GM23338 (cell line): ENCODE measurements around the gene PSMB2. TPM values are rescaled to one million over a fixed set of nuclear protein-coding genes. Genes with fewer than 3 reads are reported as not detected.

ENCODE experiments used
- ATAC-seq: fragments of 200-7000 bp; cut with Tn5 transposase; 3 replicates; pipeline ENCODE4 v1.9.1; 2020
- DNase-seq: peaks from one replicate; pipeline ENCODE4 v3.0.0-alpha.2; 2015; ENCODE audit warnings: low spot score
- H2AFZ ChIP-seq: fragments of 200-600 bp; sonication (generic); 2 replicates; pipeline ENCODE4 v1.8.0; 2016; ENCODE audit warnings: antibody characterized with exemption, mild to moderate bottlenecking, moderate library complexity
- H3F3A ChIP-seq: fragments of 200-600 bp; sonication (generic); replicated peaks from 2 replicates; pipeline ENCODE4 v1.8.0; 2017; ENCODE audit warnings: antibody characterized with exemption, mixed run types, low read depth
- H3K27ac ChIP-seq: fragments of 200-600 bp; sonication (generic); 2 replicates; pipeline ENCODE4 v1.6.1; 2016; ENCODE audit warnings: low read depth
- H3K27me3 ChIP-seq: fragments of 200-600 bp; sonication (generic); 2 replicates; pipeline ENCODE4 v1.8.0; 2016; ENCODE audit warnings: mild to moderate bottlenecking, mixed run types, moderate library complexity; ENCODE audit not compliant: insufficient read depth
- H3K36me3 ChIP-seq: fragments of 200-600 bp; sonication (generic); 2 replicates; pipeline ENCODE4 v1.8.0; 2016; ENCODE audit warnings: mild to moderate bottlenecking; ENCODE audit not compliant: insufficient read depth
- H3K4me1 ChIP-seq: fragments of 200-600 bp; sonication (generic); 2 replicates; pipeline ENCODE4 v1.8.0; 2016; ENCODE audit warnings: mild to moderate bottlenecking, moderate library complexity; ENCODE audit not compliant: insufficient read depth
- H3K4me2 ChIP-seq: fragments of 200-600 bp; sonication (generic); 2 replicates; pipeline ENCODE4 v1.7.1; 2017; ENCODE audit warnings: mixed run types
- H3K4me3 ChIP-seq: fragments of 200-600 bp; sonication (generic); 2 replicates; pipeline ENCODE4 v1.6.1; 2016; ENCODE audit warnings: mixed run types
- H3K79me2 ChIP-seq: fragments of 200-600 bp; sonication (generic); replicated peaks from 2 replicates; pipeline ENCODE4 v1.8.0; 2017; ENCODE audit warnings: mild to moderate bottlenecking; ENCODE audit not compliant: insufficient read depth
- H3K9me2 ChIP-seq: fragments of 200-600 bp; sonication (generic); 2 replicates; pipeline ENCODE4 v1.8.0; 2017; ENCODE audit not compliant: insufficient read depth
- H4K20me1 ChIP-seq: fragments of 200-600 bp; sonication (generic); replicated peaks from 2 replicates; pipeline ENCODE4 v1.8.0; 2017; ENCODE audit warnings: mild to moderate bottlenecking; ENCODE audit not compliant: insufficient read depth
- H3K27ac Mint-ChIP-seq: 2 replicates; pipeline ENCODE4 v1.8.0; 2020; ENCODE audit warnings: inconsistent platforms, mild to moderate bottlenecking, moderate library complexity, mixed read lengths
- H3K27me3 Mint-ChIP-seq: 3 replicates; pipeline ENCODE4 v1.8.0; 2022; ENCODE audit warnings: low read depth, mild to moderate bottlenecking, moderate library complexity, mixed read lengths, inconsistent platforms; ENCODE audit not compliant: insufficient read depth, poor library complexity
- H3K36me3 Mint-ChIP-seq: 3 replicates; pipeline ENCODE4 v1.8.0; 2021; ENCODE audit warnings: low read depth, mild to moderate bottlenecking, inconsistent platforms, moderate library complexity, mixed read lengths
- H3K4me1 Mint-ChIP-seq: 3 replicates; pipeline ENCODE4 v1.8.0; 2020; ENCODE audit warnings: mild to moderate bottlenecking, inconsistent platforms, mixed read lengths
- H3K4me3 Mint-ChIP-seq: 3 replicates; pipeline ENCODE4 v1.8.0; 2021; ENCODE audit warnings: moderate library complexity, mild to moderate bottlenecking, inconsistent platforms, mixed read lengths
- H3K9me3 Mint-ChIP-seq: 3 replicates; pipeline ENCODE4 v1.8.0; 2020; ENCODE audit warnings: moderate library complexity, mild to moderate bottlenecking, inconsistent platforms, mixed read lengths
- CREB1 ChIP-seq: fragments of 250-450 bp; sonication (Bioruptor Pico); IDR thresholded peaks from 2 replicates; pipeline ENCODE4 v1.5.0; 2020; ENCODE audit warnings: low read depth, mild to moderate bottlenecking, moderate library complexity
- EZH2 ChIP-seq: fragments of 200-600 bp; sonication (generic); IDR thresholded peaks from one replicate; pipeline ENCODE4 v1.8.0; 2017; ENCODE audit warnings: antibody characterized with exemption, mild to moderate bottlenecking, low read depth; ENCODE audit not compliant: unreplicated experiment
- EZH2phosphoT487 ChIP-seq: fragments of 200-600 bp; sonication (generic); IDR thresholded peaks from one replicate; pipeline ENCODE4 v1.8.1; 2018; ENCODE audit warnings: antibody characterized with exemption; ENCODE audit not compliant: unreplicated experiment
- JUNB ChIP-seq: IDR thresholded peaks from one replicate; pipeline ENCODE4 v1.6.1; 2016; ENCODE audit warnings: antibody characterized with exemption; ENCODE audit not compliant: unreplicated experiment
- NANOG ChIP-seq: IDR thresholded peaks from 2 replicates; pipeline ENCODE4 v1.6.1; 2016; ENCODE audit warnings: antibody characterized with exemption, borderline replicate concordance
- POLR2AphosphoS5 ChIP-seq: IDR thresholded peaks from 2 replicates; pipeline ENCODE4 v1.6.1; 2016; ENCODE audit warnings: antibody characterized with exemption, low read depth
- STAT1 ChIP-seq: IDR thresholded peaks from one replicate; pipeline ENCODE4 v1.6.1; 2016; ENCODE audit warnings: antibody characterized with exemption; ENCODE audit not compliant: unreplicated experiment
- ZNF114 ChIP-seq: fragments of 250-450 bp; sonication (Bioruptor Pico); IDR thresholded peaks from 2 replicates; pipeline ENCODE4 v1.5.0; 2020; ENCODE audit warnings: mild to moderate bottlenecking, moderate library complexity
- ZNF331 ChIP-seq: fragments of 250-450 bp; sonication (Bioruptor Pico); IDR thresholded peaks from 2 replicates; pipeline ENCODE4 v1.5.0; 2020; ENCODE audit warnings: low read depth, mild to moderate bottlenecking, moderate library complexity
- polyA plus RNA-seq: library from polyadenylated mRNA; unstranded; fragments of >200 nt; fragmentation: Nextera tagmentation; extraction: Ambion mirVana; gene quantifications from 2 replicates; pipeline ENCODE4 v1.2.1, GENCODE V29; 2016
- total RNA-seq: library from RNA; depleted of rRNA; stranded (reverse); fragments of >200 nt; shearing (Covaris generic); gene quantifications from 2 replicates; pipeline ENCODE4 v1.2.3, GENCODE V29; 2014
- TF ChIP-seq, protein P1 (sequence below): IDR thresholded peaks from one replicate; pipeline ENCODE4 v1.6.1; 2018; ENCODE audit warnings: antibody characterized with exemption; ENCODE audit not compliant: unreplicated experiment
- TF ChIP-seq, protein P2 (sequence below), 2 experiments: fragments of 200-600 bp in 1 of 2; sonication (generic) in 1 of 2; conservative IDR thresholded peaks; 2 replicates each; pipeline versions ENCODE4 v1.5.1 to v1.6.1; 2016 to 2017; ENCODE audit warnings: antibody characterized with exemption in 2 of 2, low read depth in 2 of 2, mild to moderate bottlenecking in 2 of 2, moderate library complexity in 1 of 2
- TF ChIP-seq, protein P3 (sequence below): fragments of 250-450 bp; sonication (Bioruptor Pico); IDR thresholded peaks from 2 replicates; pipeline ENCODE4 v1.5.0; 2020; ENCODE audit warnings: mild to moderate bottlenecking, moderate library complexity
- TF ChIP-seq, protein P4 (sequence below): IDR thresholded peaks from 2 replicates; pipeline ENCODE4 v1.6.1; 2016; ENCODE audit warnings: antibody characterized with exemption

Gene PSMB2
- total and polyA plus RNA-seq, 2 experiments from 2014 or later: 68.2 to 147 TPM

DNA sequence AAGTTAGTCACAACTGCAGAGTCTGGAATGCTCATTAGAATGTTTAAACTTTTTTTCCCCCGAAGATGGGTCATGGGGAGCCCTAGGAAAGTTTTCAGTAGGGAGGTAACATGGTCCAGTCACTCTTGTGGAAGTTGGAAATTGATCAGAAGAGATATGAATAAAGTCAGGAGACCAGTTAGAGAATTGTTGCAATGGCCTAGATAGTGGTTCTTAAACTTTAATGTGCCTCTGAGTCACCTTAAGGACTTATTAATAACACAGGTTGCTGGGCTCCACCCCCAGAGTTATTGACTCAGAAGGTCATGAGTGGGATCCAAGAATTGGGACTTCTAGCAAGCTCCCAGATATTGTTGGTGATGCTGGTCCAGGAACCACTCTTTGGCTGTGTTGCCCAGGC, 71.4 kb downstream of the PSMB2 start:
- no peak overlapping the region for H2AFZ ChIP-seq
- H3K27me3 ChIP-seq: peaks cover 70% of the 10 kb centered on the region
- peaks cover 15% of the 10 kb centered on the region for H3F3A ChIP-seq
- H3K27ac Mint-ChIP-seq: no peak overlapping the region
- H3K9me3 Mint-ChIP-seq: no peaks in the 10 kb centered on the region; the same call in 2 of the 3 replicates
- TF ChIP-seq POLR2AphosphoS5: no peak
- no peak for TF ChIP-seq JUNB
- TF ChIP-seq ZNF331 (CRISPR knock-in tag): no peak
- no peak for TF ChIP-seq STAT1
- no peak for TF ChIP-seq EZH2
- TF ChIP-seq, protein P1, sequence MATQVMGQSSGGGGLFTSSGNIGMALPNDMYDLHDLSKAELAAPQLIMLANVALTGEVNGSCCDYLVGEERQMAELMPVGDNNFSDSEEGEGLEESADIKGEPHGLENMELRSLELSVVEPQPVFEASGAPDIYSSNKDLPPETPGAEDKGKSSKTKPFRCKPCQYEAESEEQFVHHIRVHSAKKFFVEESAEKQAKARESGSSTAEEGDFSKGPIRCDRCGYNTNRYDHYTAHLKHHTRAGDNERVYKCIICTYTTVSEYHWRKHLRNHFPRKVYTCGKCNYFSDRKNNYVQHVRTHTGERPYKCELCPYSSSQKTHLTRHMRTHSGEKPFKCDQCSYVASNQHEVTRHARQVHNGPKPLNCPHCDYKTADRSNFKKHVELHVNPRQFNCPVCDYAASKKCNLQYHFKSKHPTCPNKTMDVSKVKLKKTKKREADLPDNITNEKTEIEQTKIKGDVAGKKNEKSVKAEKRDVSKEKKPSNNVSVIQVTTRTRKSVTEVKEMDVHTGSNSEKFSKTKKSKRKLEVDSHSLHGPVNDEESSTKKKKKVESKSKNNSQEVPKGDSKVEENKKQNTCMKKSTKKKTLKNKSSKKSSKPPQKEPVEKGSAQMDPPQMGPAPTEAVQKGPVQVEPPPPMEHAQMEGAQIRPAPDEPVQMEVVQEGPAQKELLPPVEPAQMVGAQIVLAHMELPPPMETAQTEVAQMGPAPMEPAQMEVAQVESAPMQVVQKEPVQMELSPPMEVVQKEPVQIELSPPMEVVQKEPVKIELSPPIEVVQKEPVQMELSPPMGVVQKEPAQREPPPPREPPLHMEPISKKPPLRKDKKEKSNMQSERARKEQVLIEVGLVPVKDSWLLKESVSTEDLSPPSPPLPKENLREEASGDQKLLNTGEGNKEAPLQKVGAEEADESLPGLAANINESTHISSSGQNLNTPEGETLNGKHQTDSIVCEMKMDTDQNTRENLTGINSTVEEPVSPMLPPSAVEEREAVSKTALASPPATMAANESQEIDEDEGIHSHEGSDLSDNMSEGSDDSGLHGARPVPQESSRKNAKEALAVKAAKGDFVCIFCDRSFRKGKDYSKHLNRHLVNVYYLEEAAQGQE: no peak
- no peak for TF ChIP-seq CREB1 (CRISPR knock-in tag)
- TF ChIP-seq, protein P2, sequence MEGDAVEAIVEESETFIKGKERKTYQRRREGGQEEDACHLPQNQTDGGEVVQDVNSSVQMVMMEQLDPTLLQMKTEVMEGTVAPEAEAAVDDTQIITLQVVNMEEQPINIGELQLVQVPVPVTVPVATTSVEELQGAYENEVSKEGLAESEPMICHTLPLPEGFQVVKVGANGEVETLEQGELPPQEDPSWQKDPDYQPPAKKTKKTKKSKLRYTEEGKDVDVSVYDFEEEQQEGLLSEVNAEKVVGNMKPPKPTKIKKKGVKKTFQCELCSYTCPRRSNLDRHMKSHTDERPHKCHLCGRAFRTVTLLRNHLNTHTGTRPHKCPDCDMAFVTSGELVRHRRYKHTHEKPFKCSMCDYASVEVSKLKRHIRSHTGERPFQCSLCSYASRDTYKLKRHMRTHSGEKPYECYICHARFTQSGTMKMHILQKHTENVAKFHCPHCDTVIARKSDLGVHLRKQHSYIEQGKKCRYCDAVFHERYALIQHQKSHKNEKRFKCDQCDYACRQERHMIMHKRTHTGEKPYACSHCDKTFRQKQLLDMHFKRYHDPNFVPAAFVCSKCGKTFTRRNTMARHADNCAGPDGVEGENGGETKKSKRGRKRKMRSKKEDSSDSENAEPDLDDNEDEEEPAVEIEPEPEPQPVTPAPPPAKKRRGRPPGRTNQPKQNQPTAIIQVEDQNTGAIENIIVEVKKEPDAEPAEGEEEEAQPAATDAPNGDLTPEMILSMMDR (conservative IDR thresholded peaks at IDR 0.05; ENCODE audit: low read depth in 2 of 2): no peak
- no peak for TF ChIP-seq EZH2phosphoT487
- TF ChIP-seq, protein P3, sequence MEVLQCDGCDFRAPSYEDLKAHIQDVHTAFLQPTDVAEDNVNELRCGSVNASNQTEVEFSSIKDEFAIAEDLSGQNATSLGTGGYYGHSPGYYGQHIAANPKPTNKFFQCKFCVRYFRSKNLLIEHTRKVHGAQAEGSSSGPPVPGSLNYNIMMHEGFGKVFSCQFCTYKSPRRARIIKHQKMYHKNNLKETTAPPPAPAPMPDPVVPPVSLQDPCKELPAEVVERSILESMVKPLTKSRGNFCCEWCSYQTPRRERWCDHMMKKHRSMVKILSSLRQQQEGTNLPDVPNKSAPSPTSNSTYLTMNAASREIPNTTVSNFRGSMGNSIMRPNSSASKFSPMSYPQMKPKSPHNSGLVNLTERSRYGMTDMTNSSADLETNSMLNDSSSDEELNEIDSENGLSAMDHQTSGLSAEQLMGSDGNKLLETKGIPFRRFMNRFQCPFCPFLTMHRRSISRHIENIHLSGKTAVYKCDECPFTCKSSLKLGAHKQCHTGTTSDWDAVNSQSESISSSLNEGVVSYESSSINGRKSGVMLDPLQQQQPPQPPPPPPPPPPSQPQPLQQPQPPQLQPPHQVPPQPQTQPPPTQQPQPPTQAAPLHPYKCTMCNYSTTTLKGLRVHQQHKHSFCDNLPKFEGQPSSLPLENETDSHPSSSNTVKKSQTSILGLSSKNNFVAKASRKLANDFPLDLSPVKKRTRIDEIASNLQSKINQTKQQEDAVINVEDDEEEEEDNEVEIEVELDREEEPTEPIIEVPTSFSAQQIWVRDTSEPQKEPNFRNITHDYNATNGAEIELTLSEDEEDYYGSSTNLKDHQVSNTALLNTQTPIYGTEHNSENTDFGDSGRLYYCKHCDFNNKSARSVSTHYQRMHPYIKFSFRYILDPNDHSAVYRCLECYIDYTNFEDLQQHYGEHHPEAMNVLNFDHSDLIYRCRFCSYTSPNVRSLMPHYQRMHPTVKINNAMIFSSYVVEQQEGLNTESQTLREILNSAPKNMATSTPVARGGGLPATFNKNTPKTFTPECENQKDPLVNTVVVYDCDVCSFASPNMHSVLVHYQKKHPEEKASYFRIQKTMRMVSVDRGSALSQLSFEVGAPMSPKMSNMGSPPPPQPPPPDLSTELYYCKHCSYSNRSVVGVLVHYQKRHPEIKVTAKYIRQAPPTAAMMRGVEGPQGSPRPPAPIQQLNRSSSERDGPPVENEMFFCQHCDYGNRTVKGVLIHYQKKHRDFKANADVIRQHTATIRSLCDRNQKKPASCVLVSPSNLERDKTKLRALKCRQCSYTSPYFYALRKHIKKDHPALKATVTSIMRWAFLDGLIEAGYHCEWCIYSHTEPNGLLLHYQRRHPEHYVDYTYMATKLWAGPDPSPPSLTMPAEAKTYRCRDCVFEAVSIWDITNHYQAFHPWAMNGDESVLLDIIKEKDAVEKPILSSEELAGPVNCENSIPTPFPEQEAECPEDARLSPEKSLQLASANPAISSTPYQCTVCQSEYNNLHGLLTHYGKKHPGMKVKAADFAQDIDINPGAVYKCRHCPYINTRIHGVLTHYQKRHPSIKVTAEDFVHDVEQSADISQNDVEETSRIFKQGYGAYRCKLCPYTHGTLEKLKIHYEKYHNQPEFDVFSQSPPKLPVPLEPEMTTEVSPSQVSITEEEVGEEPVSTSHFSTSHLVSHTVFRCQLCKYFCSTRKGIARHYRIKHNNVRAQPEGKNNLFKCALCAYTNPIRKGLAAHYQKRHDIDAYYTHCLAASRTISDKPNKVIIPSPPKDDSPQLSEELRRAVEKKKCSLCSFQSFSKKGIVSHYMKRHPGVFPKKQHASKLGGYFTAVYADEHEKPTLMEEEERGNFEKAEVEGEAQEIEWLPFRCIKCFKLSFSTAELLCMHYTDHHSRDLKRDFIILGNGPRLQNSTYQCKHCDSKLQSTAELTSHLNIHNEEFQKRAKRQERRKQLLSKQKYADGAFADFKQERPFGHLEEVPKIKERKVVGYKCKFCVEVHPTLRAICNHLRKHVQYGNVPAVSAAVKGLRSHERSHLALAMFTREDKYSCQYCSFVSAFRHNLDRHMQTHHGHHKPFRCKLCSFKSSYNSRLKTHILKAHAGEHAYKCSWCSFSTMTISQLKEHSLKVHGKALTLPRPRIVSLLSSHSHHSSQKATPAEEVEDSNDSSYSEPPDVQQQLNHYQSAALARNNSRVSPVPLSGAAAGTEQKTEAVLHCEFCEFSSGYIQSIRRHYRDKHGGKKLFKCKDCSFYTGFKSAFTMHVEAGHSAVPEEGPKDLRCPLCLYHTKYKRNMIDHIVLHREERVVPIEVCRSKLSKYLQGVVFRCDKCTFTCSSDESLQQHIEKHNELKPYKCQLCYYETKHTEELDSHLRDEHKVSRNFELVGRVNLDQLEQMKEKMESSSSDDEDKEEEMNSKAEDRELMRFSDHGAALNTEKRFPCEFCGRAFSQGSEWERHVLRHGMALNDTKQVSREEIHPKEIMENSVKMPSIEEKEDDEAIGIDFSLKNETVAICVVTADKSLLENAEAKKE: no peak
- no peak for TF ChIP-seq ZNF114
- no peak for TF ChIP-seq NANOG
- TF ChIP-seq, protein P4, sequence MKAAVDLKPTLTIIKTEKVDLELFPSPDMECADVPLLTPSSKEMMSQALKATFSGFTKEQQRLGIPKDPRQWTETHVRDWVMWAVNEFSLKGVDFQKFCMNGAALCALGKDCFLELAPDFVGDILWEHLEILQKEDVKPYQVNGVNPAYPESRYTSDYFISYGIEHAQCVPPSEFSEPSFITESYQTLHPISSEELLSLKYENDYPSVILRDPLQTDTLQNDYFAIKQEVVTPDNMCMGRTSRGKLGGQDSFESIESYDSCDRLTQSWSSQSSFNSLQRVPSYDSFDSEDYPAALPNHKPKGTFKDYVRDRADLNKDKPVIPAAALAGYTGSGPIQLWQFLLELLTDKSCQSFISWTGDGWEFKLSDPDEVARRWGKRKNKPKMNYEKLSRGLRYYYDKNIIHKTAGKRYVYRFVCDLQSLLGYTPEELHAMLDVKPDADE: no peak
- H3K9me2 ChIP-seq: no peaks in the 10 kb centered on the region
- H3K36me3 ChIP-seq: no peaks in the 10 kb centered on the region
- DNase-seq (no peak), ATAC-seq (no peak)
- no peak overlapping the region for H3K4me3 ChIP-seq
- peaks cover 11% of the 10 kb centered on the region for H3K4me1 Mint-ChIP-seq
- H3K4me3 Mint-ChIP-seq: no peak overlapping the region
- no peaks in the 10 kb centered on the region; the same call in 1 of the 2 replicates for H4K20me1 ChIP-seq
- peaks cover 10% of the 10 kb centered on the region for H3K4me1 ChIP-seq
- H3K36me3 Mint-ChIP-seq: peaks cover 9% of the 10 kb centered on the region; the same call in 2 of the 3 replicates
- H3K27ac ChIP-seq: no peak overlapping the region
- H3K79me2 ChIP-seq: no peaks in the 10 kb centered on the region
- H3K4me2 ChIP-seq: no peak overlapping the region
- peaks cover 52% of the 10 kb centered on the region for H3K27me3 Mint-ChIP-seq
